HL-60 (cell line): Measurements from ENCODE around the gene ZMIZ1.
A peak's percentile ranks its signal among the peaks of the same experiment; 100 is the strongest.

Experiments used
- DNase-seq, 2 experiments: peaks; one replicate each; pipeline ENCODE4 v3.0.0-alpha.2; 2010 to 2020; ENCODE audit warnings: low read depth in 1 of 2, low spot score in 1 of 2
- H3K27ac ChIP-seq: fragments of 250-450 bp; sonication (Bioruptor Pico); replicated peaks from 2 replicates; pipeline ENCODE4 v1.5.1; 2020; ENCODE audit warnings: mild to moderate bottlenecking, moderate library complexity
- H3K27me3 ChIP-seq: fragments of 250-450 bp; sonication (Bioruptor Pico); 2 replicates; pipeline ENCODE4 v1.5.1; 2021; ENCODE audit warnings: mild to moderate bottlenecking, moderate library complexity; ENCODE audit not compliant: insufficient read depth, poor library complexity, severe bottlenecking
- H3K4me3 ChIP-seq: replicated peaks from 2 replicates; pipeline ENCODE4 v1.5.1; 2011; ENCODE audit warnings: mild to moderate bottlenecking, control low read depth, low read length; ENCODE audit not compliant: insufficient read depth
- GABPA ChIP-seq: IDR thresholded peaks from 2 replicates; pipeline ENCODE4 v1.6.1; 2012; ENCODE audit warnings: low read depth
- POLR2AphosphoS5 ChIP-seq: IDR thresholded peaks from 2 replicates; pipeline ENCODE4 v1.6.1; 2012; ENCODE audit warnings: low read depth
- REST ChIP-seq: IDR thresholded peaks from 2 replicates; pipeline ENCODE4 v1.6.1; 2012; ENCODE audit warnings: low read depth; ENCODE audit not compliant: insufficient replicate concordance
- SPI1 ChIP-seq: IDR thresholded peaks from 2 replicates; pipeline ENCODE4 v1.6.1; 2012; ENCODE audit warnings: low read depth, mild to moderate bottlenecking, borderline replicate concordance
- TF ChIP-seq, protein P1 (sequence below): IDR thresholded peaks from one replicate; pipeline ENCODE4 v1.5.1; 2011; ENCODE audit warnings: low read length, control low read depth, inconsistent platforms; ENCODE audit not compliant: insufficient read depth

ZMIZ1 gene

DNA sequence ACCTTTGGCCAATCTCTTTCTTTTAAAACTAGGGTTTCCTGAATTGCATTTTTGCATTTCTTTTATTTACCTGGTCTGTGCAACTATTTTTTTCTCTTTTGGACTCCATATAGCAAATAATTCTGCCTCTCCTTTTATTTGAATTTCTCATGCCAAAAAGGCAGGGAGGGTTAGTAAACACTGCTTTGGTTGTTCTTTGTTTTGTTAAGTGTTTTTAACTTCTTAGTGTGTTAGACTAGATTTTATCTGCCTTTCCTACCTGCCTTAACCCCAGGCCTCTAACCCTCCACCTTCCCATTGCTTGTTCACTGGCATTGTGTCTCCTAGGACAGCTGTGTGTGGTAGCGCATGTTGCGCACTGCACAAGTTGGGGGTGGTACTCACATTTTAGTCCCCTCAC, 18.1 kb downstream of the ZMIZ1 start:
- DNase-seq: no peak
- Histone ChIP-seq H3K27me3 (no peaks in the 10 kb centered on the region), H3K4me3 (no peak overlapping the region), H3K27ac (no peak overlapping the region)
- TF ChIP-seq GABPA (no peak), POLR2AphosphoS5 (no peak), REST (no peak), SPI1 (no peak)
- TF ChIP-seq, protein P1, sequence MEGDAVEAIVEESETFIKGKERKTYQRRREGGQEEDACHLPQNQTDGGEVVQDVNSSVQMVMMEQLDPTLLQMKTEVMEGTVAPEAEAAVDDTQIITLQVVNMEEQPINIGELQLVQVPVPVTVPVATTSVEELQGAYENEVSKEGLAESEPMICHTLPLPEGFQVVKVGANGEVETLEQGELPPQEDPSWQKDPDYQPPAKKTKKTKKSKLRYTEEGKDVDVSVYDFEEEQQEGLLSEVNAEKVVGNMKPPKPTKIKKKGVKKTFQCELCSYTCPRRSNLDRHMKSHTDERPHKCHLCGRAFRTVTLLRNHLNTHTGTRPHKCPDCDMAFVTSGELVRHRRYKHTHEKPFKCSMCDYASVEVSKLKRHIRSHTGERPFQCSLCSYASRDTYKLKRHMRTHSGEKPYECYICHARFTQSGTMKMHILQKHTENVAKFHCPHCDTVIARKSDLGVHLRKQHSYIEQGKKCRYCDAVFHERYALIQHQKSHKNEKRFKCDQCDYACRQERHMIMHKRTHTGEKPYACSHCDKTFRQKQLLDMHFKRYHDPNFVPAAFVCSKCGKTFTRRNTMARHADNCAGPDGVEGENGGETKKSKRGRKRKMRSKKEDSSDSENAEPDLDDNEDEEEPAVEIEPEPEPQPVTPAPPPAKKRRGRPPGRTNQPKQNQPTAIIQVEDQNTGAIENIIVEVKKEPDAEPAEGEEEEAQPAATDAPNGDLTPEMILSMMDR: no peak

DNA sequence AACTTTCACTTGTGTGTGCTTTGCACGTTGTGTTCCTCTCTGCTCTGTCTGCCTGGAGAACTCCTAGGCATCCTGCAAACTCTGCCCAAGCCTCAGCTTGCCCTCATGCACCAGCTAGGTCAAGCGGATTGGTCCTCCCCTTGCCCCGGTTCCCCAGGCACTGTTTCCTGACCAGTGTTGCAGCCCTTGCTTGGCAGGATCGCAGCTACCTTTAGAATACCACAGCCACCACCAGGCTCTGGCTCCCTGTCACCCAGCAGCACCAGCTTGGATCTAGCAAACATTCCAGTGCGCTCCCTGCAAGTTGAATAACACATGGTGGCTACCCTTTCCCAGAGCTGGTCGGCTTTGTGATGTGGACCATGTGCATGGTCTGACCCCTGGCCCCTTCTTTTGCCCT, 19.0 kb downstream of the ZMIZ1 start:
- H3K27me3 ChIP-seq: no peaks in the 10 kb centered on the region
- DNase-seq: no peak
- H3K27ac ChIP-seq: peak overlapping the region; percentile 42
- no peak overlapping the region for H3K4me3 ChIP-seq
- TF ChIP-seq SPI1 (no peak), GABPA (no peak), REST (no peak), POLR2AphosphoS5 (no peak)
- TF ChIP-seq, protein P1: no peak

DNA sequence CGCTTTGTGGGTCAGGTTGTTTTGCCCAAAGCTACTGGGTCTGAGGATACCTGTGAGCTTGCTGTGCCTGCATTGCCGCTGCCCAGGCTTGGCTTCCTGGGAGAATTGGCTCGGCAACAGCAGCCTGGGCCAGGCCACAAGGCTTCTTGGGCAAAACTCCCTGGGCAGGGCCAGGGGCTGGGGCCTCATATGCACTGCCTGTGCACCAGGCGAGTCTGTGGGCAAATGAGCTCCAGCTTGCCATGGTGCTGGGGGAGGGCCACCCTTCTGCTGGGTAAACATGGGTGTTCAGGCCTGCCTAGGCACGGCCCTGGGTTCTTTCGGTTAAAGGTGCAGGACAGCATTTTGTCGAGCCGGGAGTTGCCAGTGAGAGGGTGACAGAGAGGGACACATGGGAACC, 19.4 kb downstream of the ZMIZ1 start:
- no peak for TF ChIP-seq REST
- TF ChIP-seq, protein P1: no peak
- TF ChIP-seq SPI1: no peak
- no peak for TF ChIP-seq GABPA
- TF ChIP-seq POLR2AphosphoS5: no peak
- no peak for DNase-seq
- peak overlapping the region; percentile 42 for H3K27ac ChIP-seq
- no peak overlapping the region for H3K4me3 ChIP-seq
- no peaks in the 10 kb centered on the region for H3K27me3 ChIP-seq
